H1 (cell line): ENCODE data around the gene PLEKHM3. TPM values are rescaled to one million over a fixed set of nuclear protein-coding genes. Genes with fewer than 3 reads are reported as not detected.

Source experiments
- ATF2 ChIP-seq: IDR thresholded peaks from 2 replicates; pipeline ENCODE4 v1.6.1; 2012; ENCODE audit warnings: low read length, inconsistent platforms
- ATF3 ChIP-seq: IDR thresholded peaks from 2 replicates; pipeline ENCODE4 v1.6.1; 2011; ENCODE audit warnings: low read depth, mild to moderate bottlenecking, low read length; ENCODE audit not compliant: insufficient read depth
- CTBP2 ChIP-seq: IDR thresholded peaks from 2 replicates; pipeline ENCODE4 v1.7.0; 2011; ENCODE audit warnings: borderline replicate concordance, mild to moderate bottlenecking, moderate library complexity, mixed read lengths, low read length; ENCODE audit not compliant: insufficient read depth, insufficient read length
- JUN ChIP-seq: IDR thresholded peaks from 2 replicates; pipeline ENCODE4 v1.6.1; 2011; ENCODE audit warnings: low read depth, mild to moderate bottlenecking, improper control_type of control experiment, low read length
- SAP30 ChIP-seq: fragments of 300-600 bp; sonication (generic); IDR thresholded peaks from 2 replicates; pipeline ENCODE4 v1.7.1; 2012; ENCODE audit warnings: low read length, moderate library complexity, mild to moderate bottlenecking, inconsistent platforms; ENCODE audit not compliant: insufficient read depth, insufficient replicate concordance
- SIN3A ChIP-seq, 2 experiments: IDR thresholded peaks in 1 of 2; conservative IDR thresholded peaks in 1 of 2; 2 replicates each; pipeline ENCODE4 v1.6.1; 2011 to 2012; ENCODE audit warnings: low read length in 2 of 2, improper control_type of control experiment in 1 of 2, low read depth in 1 of 2, mild to moderate bottlenecking in 1 of 2
- SRF ChIP-seq: IDR thresholded peaks from 2 replicates; pipeline ENCODE4 v1.6.1; 2011; ENCODE audit warnings: mild to moderate bottlenecking, low read depth, low read length, moderate library complexity
- TAF7 ChIP-seq: optimal IDR thresholded peaks from 2 replicates; pipeline ENCODE3; 2011; ENCODE audit warnings: low read depth, mild to moderate bottlenecking, inconsistent platforms, low read length, moderate library complexity, borderline replicate concordance
- YY1 ChIP-seq: IDR thresholded peaks from 2 replicates; pipeline ENCODE4 v1.6.1; 2011; ENCODE audit warnings: low read depth, mild to moderate bottlenecking, low read length
- polyA plus RNA-seq, 7 experiments: library from polyadenylated mRNA; depleted of rRNA in 3 of 7; stranded (reverse) in 5 of 7; unstranded in 2 of 7; fragments of >200 nt in 5 of 7; fragments of 200-250 nt in 2 of 7; gene quantifications; 1 replicate in 5 of 7; 2 replicates in 1 of 7; 4 replicates in 1 of 7; pipeline versions ENCODE4 v1.2.1 to v1.2.3, GENCODE V29; 2011 to 2013; ENCODE audit warnings: missing spikeins in 2 of 7, mixed read lengths in 2 of 7
- total RNA-seq: library from RNA; stranded (reverse); fragmentation: NEBNext Ultra II Directional; extraction: Animal tissue kit (Norgen Biotek cat#: 25700); gene quantifications from 2 replicates; pipeline ENCODE4 v1.2.1, GENCODE V29; 2021

The PLEKHM3 gene
- total and polyA plus RNA-seq, 2 of the 8 experiments (the other 6 are each of a cell fraction or from before 2014, with no cell fraction given): 2.3 to 5.8 TPM

GRCh38 chr2:207816546-207816945, 208.8 kb downstream of the PLEKHM3 start (continued):
- TF ChIP-seq ATF3: no peak
- no peak for TF ChIP-seq TAF7
- no peak for TF ChIP-seq JUN
- TF ChIP-seq SAP30: no peak
- TF ChIP-seq ATF2: no peak
- TF ChIP-seq CTBP2: no peak
- no peak for TF ChIP-seq SRF
- TF ChIP-seq YY1: no peak
- no peak for TF ChIP-seq SIN3A (conservative IDR thresholded peaks at IDR 0.05 in 1 of 2, IDR thresholded peaks at IDR 0.05 in 1 of 2; ENCODE audit: low read depth in 1 of 2, low read length in 2 of 2)
